ENCODE results near the gene SLC2A6.
A peak's percentile ranks its signal among the peaks of the same experiment; 100 is the strongest.

- peak; percentile 27 for TF ChIP-seq CTCF (IDR thresholded peaks at IDR 0.05)
- no peak for TF ChIP-seq ZFX (IDR thresholded peaks at IDR 0.05; ENCODE audit: borderline replicate concordance)
Observed at GRCh38 chr9:133437753-133438531, 41.0 kb downstream of the SLC2A6 start.
